Peyer's patch (tissue), 4 donors: ENCODE data around the gene CASQ2.

Experiments
- CTCF ChIP-seq, 6 experiments: fragments of 450-650 bp in 4 of 6; fragments of 200-600 bp in 2 of 6; sonication (generic) in 1 of 6; IDR thresholded peaks; one replicate each; pipeline ENCODE4 v1.5.1; 2017 to 2019; ENCODE audit warnings: antibody characterized with exemption in 6 of 6, mild to moderate bottlenecking in 3 of 6, moderate library complexity in 1 of 6
- POLR2A ChIP-seq, 2 donors: fragments of 450-650 bp; IDR thresholded peaks; one replicate each; pipeline ENCODE4 v1.5.1; 2017; ENCODE audit warnings: antibody characterized with exemption in 2 of 2, mild to moderate bottlenecking in 2 of 2, moderate library complexity in 2 of 2

- no peak for TF ChIP-seq CTCF (IDR thresholded peaks at IDR 0.05)
- no peak for TF ChIP-seq POLR2A (IDR thresholded peaks at IDR 0.05)
Observed at GRCh38 chr1:115726161-115726560, 42.4 kb downstream of the CASQ2 start.
